Activated T-cell treated with anti-CD3 and anti-CD28 coated beads, Interleukin-2, amount 50 U/mL, for 4 hours (primary cell): ENCODE data around the gene MAGEL2. TPM values are rescaled to one million over a fixed set of nuclear protein-coding genes. Genes with fewer than 3 reads are reported as not detected.

Source experiments
- total RNA-seq, 3 donors: library from RNA; stranded (reverse); gene quantifications; one replicate each; pipeline ENCODE4 v1.2.1, GENCODE V29; 2021

MAGEL2 gene
- total RNA-seq, 3 donors from 2014 or later = not detected

Other genes with a start within 250 kb of the MAGEL2 start
- gene GOLGA6L2, start 200.6 kb downstream of the MAGEL2 start, total RNA-seq = not detected
- 1 to 10 TPM; 1.6 to 3.8 (median 2.1) TPM for gene MKRN3, start 82.2 kb downstream of the MAGEL2 start, total RNA-seq
- 1 to 10 TPM in 1 of 3 donors, under 1 TPM in 2; 0.33 to 1.3 (median 0.66) TPM for gene NDN, start 39.4 kb upstream of the MAGEL2 start, total RNA-seq